SW480 (cell line): Measurements from ENCODE around the gene AIDA.
"Not testable (repeated sequence)": the region's sequence is repeated elsewhere in the genome, so short reads cannot be mapped to it uniquely, and the experiment has no call there.

Experiments
- DNase-seq: peaks from one replicate; pipeline ENCODE4 v3.0.0-alpha.2; 2016; ENCODE audit warnings: low spot score

Gene AIDA, protein sequence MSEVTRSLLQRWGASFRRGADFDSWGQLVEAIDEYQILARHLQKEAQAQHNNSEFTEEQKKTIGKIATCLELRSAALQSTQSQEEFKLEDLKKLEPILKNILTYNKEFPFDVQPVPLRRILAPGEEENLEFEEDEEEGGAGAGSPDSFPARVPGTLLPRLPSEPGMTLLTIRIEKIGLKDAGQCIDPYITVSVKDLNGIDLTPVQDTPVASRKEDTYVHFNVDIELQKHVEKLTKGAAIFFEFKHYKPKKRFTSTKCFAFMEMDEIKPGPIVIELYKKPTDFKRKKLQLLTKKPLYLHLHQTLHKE

GRCh38 chr1:222712253-222713090 is at the start of gene AIDA, which contains the start of gene BROX:
TSS of gene AIDA (minus strand) at chr1:222712491. CDS start at chr1:222712317, 174 bp downstream.
TSS of gene BROX (plus strand) at chr1:222712564. CDS start at chr1:222715700, 3,136 bp downstream.
- DNase-seq = peak; percentile 82

GRCh38 chr1:222761083-222761482 is 48.8 kb upstream of the AIDA start:
- no peak for DNase-seq

GRCh38 chr1:222759451-222760035 is 47.3 kb upstream of the AIDA start:
- DNase-seq = no peak

- no peak for DNase-seq
Measured at GRCh38 chr1:222757646-222758268, 45.5 kb upstream of the AIDA start.

DNA sequence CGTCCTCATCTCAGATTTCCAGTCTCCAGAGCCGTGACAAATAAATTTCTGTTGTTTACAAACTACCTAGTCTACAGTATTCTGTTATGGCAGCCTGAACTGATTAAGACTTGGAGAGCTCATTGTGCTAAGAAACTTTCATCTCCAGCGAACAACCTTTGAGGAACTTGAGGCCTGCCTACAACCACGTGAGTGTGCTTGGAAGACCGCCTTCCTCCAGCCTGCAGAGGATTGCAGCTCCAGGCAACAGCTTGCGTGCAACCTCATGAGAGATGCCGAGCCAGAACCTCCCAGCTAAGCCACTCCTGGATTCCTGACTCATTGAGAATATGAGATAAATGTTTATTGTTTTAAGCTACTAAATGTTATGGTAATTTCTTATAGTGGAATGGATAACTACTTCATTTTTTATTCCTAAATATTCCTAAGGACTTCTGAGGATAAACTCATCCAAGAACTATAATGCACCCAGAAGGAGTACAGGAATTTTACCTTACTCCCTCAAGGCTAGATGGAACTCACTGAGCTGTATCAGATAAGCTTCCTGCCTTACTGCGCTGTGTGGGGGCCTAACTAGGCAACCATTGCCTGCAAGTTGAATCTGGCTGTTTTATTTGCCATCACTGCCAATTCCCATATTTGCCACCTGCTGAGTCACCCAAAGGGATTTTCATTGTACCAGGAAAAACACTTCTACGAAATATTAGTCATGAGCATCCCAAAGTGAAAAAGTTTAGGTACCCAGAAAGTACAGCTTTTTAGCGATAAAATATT is 42.3 kb upstream of the AIDA start:
- no peak for DNase-seq

DNA sequence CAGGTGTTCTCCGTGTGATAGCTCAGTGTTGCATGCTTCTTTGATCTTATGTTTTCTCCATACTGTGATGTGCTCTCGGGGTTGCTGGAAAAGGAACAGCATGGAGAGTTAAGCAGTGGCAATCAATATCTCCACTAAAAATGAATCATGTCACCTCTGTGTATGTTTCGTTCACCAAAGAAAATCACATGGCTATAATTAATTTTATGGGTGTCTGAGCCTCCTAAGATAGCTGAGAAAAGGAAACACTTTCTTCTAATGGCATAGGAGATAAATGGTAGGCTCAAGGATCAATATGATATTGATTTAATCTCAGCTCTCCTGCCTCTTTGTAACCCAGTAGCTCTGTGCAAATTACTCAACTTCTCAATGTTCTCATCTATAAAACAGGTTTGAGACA is 39.0 kb upstream of the AIDA start:
- no peak for DNase-seq

- no peak for DNase-seq
Measured at GRCh38 chr1:222750651-222751050, 38.4 kb upstream of the AIDA start.

DNA sequence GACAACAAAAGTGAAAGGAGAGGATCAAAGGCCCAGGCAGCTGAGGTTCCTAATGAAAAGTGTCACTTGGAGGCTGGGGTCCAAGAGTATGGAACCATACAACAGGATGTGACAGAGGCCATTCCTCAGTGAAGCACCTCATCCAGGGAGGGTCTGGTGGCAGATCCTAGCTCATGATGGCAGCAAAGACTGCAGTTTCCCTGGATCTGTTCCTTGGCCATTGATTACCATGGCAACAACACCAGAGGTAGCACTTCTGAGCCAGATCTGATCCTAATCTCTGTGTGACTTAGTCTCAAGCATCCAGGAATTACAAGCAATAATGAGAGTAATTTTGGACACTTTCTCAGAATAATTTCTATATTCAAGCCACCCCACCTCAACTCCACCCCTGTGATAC is 37.6 kb upstream of the AIDA start:
- no peak for DNase-seq

DNA sequence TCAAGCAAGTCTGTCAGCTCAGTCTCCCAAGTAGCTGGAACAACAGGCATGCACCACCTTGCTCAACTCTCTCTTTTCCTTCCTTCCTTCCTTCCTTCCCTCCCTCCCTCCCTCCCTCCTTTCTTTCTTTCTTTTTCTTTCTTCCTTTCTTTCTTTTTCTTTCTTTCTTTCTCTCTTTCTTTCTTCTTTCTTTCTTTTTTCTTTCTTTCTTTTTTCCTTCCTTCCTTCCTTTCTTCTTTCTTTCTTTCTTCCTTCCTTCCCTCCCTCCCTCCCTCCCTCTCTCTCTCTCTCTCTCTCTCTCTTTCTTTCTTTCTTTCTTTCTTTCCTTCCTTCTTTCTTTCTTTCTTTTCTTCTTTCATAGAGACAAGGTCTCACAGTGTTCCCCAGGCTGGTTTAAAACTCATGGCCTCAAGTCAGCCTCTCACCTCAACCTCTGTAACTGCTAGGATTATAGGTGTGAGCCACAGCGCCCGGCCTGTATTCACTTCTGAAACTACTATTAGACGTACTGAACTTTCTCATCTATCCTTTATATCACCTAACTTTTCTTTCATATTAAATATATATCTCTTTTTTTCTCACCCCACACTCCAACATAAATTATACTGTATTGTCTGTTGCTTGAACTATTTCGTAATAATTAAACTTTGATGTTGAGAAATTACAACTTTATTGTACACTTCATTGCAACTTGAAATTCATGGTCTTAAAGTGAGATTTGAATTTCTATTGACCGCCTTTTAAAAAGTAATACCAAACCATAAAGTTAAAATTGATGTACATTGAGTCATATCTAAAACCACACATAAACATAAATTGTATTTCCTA is 29.6 kb upstream of the AIDA start:
- not testable (repeated sequence) for DNase-seq

DNA sequence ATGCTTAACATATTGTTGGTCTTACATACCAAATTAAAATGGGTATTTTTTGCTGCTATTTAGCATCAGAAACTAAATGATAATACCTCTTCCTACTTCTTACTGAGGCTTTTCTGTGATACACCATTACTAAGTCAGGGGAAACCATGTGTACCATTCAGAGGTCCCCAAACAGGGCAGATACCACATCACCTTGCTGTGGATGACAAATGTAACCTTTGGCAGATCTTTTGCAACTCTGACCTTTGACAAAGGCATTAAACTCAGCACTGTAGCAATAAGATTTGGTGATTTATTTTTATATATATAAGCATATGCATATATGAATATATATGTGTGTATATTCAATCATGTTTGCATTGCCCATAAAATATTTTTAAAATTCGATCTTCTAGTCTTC is 27.6 kb upstream of the AIDA start:
- DNase-seq = no peak

DNA sequence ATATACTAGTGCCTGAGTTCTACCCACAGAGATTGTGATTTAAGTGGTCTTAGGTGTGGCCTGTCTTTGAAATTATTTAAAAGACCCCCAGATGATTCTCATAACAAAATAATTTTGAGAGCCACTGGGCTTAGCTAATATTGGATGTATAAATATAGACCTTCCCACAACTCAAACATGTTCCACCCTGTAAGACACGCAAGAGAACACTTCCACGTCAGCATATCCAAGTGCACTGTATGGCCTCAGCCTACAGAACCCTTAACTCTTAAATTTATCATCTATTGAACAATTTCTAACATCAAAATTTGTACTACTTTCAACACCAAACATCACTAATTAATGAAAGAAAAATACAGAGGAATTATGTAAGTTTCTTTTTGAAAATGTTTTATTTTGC is 27.2 kb upstream of the AIDA start:
- no peak for DNase-seq

DNA sequence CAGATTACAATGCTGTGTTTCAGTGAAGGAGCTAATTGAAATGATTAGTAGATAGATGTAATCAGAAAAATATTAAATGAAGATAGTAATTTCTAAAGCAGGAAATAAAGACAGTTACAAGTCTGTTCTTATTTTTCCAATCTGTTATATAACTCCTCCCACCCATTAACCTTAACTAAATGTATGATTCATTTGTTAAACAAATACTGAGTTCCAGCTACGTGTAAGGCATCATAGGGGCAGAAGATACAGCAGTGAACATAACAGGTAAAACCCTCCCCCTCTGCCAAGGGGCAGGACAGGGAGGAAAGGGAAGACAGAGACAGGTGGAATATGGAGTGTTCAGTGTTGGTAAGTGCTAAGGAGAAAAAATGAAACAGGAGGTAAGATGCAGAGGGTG is 24.7 kb upstream of the AIDA start, which contains the start of gene FAM177B:
TSS of gene FAM177B (plus strand) at position 231 of the 400 bp plus-strand sequence. CDS start 9,344 bp downstream, outside the sequence.
- DNase-seq = no peak

- no peak for DNase-seq
Measured at GRCh38 chr1:222736470-222736869, 24.2 kb upstream of the AIDA start.

- DNase-seq = no peak
Measured at GRCh38 chr1:222734740-222735139, 22.4 kb upstream of the AIDA start.

DNA sequence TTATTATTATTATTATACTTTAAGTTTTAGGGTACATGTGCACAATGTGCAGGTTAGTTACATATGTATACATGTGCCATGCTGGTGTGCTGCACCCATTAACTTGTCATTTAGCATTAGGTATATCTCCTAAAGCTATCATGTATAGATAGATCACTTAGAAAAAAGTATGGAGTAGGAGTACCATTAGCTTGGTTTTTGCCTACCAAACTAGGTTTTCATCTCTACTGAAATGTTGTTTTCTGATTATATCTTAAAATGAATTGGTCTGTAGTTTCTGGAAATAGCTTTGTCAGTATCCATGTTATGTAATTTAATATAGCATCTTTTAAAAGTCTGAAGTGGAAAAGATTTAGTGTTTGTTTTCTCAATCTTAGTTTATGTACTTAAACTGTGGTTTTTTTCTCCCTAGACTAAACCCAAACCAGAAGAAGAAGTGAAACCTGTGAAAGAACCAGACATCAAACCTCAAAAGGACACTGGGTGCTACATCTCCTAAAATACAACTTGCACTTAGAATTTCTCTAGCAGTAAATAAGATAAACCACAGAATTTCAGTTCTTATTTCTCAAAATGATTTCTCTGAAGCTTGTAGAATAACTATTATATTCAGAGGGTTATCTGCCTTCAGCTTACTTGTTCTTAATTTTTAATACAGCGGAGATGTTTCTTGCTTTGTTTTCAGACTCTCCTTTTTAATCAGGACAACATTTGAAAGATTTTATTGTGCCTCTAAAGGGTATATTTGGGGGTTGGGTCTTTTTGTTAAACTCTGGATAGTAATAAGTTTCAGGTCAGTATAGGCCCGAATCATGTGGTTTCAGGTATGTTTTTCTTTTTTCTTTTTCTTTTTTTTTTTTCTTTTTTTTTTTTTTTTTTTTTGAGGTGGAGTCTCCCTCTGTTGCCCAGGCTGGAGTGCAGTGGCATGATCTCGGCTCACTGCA is 20.2 kb upstream of the AIDA start:
- DNase-seq = no peak

DNA sequence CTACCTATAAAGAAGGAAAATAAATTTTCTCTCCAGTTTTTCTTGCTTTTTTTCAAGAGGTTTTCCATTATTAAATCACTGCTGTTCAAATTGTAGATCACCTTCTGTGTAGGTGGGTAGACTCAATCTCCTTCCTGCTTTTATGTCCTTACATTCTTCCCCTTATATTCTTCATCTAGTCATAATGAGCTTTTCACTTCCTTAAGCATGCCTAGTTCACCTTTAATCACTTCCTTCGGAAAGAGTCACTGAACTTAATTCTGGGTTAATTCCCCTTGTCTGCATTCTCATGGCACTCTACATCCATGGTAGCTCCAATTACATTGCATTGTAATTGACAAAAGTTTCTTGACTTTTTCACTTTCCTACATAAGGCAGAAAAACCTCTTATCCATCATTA is 18.6 kb upstream of the AIDA start:
- DNase-seq = no peak

DNA sequence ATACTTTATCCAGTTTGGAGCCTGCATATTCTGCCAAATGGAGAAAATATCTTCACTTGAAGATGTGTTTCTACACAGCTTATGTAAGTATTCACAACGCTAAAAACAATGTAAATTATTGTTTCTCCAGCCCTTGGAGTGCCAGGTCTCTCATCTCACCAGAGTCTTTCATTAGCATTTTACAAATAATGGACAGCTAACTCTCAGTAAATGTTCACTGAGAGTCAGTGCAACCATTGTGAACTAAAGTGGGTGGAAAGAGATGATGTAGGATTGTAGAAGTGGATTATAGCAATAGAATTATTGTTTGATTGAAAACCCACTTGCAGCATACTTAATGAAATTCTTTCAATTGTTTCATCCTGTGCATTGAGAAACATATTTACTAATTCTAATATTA is 16.5 kb upstream of the AIDA start:
- DNase-seq = no peak

DNA sequence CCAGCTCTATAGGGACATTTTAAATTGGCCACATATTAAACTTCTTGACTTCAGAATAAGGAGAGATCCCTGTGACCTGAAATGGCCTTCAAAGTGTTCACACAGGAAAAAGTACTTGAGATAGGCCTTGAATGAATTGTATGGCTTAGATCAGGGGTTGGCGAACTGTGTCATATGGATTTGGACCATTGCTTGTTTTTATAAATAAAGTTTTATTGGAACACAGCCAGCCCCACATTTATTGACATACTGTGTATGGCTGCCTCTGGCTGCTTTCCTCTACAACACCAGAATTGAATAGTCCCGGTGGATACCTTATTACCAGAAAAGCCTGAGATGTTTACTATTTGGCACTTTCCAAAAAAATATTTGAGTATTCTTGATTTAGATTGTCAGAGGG is 4.1 kb upstream of the AIDA start:
- no peak for DNase-seq
